GM21367 (cell line): ENCODE measurements around the gene PHF20.
"Not testable (repeated sequence)": the region's sequence is repeated elsewhere in the genome, so short reads cannot be mapped to it uniquely, and the experiment has no call there.

Experiments
- ATAC-seq: cut with Tn5 transposase; IDR thresholded peaks from one replicate; pipeline ENCODE4 v1.9.1; 2021; ENCODE audit not compliant: unreplicated experiment

Gene PHF20

GRCh38 chr20:35910254-35910653 lies 138.4 kb downstream of the PHF20 start:
- no peak for ATAC-seq

- no peak for ATAC-seq
Measured at GRCh38 chr20:35912881-35913280, 141.1 kb downstream of the PHF20 start.

- ATAC-seq = no peak
Measured at GRCh38 chr20:35917077-35917476, 145.3 kb downstream of the PHF20 start.

- no peak for ATAC-seq
Measured at GRCh38 chr20:35918021-35918420, 146.2 kb downstream of the PHF20 start.

DNA sequence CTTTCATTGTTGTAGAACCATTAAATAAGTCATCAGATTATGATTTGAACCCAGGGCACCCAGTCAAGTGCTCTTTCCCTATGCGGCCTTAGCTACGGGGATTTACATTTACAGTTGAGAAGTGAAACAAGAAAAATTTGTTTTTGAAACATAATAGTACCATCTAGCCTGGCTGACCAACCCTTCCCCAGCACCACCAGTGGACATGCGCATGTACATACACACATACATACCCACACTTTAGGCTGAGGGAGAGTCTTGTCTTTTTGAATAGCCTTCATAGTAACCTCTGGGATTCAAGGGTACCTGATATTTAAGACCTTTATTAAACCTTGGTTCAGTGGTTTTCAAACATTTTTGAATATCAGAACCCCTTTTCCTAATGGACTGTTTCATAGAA lies 148.7 kb downstream of the PHF20 start:
- no peak for ATAC-seq

DNA sequence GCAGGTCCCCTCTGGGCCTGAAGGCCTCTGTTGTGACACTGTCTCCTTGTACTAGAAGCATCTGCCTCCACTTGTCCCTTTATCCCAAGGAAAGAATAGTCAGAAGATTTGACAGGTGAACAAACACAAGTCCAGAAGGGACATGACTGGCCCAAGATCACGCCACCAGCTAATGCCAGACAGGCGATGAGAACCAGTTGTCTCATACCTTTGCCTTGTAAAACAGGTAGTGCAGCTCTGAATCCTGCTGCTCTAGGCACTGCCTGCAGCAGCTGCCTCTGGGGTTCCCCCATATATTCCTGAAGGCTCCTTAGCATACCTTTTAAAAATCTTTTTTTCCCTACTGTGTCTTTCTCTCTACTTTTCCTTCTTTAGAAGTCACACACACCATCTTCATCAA lies 157.5 kb downstream of the PHF20 start:
- ATAC-seq = no peak

DNA sequence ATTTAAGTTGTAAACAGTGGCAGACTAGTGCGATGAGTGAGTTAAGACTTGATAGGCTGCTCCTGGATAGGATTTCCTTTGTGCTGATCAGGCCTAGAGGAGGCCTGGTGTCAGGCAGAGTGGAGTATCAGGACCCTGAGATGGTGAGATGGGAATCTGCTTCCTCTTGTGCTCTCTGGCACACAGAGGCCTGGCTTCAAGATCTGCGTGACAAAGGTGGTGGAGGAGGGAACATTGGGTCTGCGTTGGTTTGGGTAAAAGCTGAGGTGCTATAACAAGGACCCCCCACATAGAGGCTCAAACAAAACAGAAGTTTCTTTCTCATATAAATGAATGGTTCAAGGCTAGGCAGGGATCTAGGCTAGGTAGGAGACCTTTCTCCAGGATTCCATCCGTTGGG lies 162.2 kb downstream of the PHF20 start:
- ATAC-seq = no peak

- ATAC-seq = no peak
Measured at GRCh38 chr20:35939264-35939663, 167.4 kb downstream of the PHF20 start.

DNA sequence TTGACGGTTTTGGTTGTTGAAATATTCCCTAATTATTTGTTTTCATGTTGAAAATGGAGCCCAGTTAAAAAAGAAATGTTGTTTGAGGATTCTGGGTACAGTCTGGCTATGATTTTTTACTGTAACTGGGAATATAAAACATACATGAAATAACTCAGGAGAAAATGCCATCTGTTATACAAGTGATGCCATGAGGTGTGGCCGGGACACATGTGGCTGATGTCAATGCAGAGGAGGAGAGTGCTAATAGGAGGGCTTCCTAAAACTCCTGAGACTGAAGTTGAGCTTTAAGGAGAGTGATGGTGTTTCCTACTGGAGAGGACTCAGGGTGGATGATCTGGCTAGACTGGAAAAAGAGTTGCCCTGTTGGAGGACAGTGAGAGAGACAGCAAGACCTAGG lies 169.8 kb downstream of the PHF20 start:
- ATAC-seq = no peak

DNA sequence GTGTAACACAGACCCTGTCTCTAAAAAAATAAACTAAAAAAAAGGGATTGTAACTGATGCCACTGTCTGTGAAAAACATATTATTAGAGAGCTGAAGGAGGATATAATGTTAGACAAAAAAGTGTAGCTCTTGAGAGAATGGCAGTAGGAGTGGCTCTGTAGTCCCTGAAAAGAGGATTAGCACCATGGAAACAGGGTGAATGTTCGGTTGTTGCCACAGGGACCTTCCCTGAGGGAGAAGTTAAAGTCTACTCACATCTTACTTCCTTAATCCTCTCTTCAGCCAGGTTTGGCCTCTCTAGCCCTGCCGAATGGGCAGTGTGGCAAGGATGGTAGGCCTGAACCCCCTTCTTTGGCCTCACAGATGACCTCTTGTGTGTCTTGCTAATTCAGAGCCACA lies 170.4 kb downstream of the PHF20 start:
- ATAC-seq = no peak

DNA sequence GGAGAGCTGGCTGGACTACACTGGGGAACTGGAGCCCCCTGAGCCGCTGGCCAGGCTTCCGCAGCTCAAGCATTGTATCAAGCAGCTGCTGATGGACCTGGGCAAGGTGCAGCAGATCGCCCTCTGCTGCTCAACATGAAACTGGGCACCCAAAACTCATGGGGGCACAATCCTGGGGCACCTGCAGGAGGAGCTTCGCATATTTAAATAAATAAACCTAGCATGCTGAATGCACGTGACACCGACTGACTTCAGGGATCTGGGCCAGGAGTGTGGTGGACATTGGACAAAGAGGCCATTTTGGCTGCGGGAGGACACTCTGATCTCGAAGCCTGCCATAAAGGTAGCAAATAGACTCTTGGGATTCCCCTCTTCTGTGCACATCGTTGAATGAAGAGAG lies 175.7 kb downstream of the PHF20 start:
- ATAC-seq = no peak

DNA sequence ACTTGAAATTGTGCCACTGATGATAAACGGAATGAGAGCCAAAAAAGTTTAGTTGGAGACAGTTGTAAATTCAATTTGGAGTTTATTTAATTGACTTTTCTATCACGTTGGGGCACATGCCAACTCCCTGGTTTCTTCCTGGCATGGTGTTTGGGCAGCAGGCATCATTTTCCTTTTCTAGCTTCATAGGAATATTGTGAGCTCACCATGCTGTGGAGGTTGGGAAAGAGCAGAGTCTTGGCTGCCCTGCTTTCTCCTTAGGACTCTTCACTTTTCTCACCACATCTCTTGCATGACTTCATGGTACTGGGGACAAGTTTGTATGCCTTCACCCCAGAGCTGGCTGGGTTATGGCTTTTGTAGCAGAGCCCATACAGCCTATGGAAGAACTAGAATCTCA lies 176.1 kb downstream of the PHF20 start:
- no peak for ATAC-seq

GRCh38 chr20:35950093-35950492 lies 178.3 kb downstream of the PHF20 start:
- no peak for ATAC-seq

DNA sequence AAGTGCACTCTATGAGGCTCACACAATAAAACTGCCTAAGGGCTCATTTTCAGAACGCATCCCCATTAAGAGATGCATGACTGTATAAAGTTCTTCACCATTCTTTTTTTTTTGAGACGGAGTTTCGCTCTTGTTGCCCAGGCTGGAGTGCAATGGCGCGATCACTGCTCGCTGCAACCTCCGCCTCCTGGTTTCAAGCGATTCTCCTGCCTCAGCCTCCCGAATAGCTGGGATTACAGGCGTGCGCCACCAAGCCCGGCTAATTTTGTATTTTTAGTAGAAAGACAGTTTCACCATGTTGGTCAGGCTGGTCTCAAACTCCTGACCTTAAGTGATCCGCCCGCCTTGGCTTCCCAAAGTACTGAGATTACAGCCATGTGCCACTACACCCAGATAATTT lies 180.3 kb downstream of the PHF20 start:
- not testable (repeated sequence) for ATAC-seq

DNA sequence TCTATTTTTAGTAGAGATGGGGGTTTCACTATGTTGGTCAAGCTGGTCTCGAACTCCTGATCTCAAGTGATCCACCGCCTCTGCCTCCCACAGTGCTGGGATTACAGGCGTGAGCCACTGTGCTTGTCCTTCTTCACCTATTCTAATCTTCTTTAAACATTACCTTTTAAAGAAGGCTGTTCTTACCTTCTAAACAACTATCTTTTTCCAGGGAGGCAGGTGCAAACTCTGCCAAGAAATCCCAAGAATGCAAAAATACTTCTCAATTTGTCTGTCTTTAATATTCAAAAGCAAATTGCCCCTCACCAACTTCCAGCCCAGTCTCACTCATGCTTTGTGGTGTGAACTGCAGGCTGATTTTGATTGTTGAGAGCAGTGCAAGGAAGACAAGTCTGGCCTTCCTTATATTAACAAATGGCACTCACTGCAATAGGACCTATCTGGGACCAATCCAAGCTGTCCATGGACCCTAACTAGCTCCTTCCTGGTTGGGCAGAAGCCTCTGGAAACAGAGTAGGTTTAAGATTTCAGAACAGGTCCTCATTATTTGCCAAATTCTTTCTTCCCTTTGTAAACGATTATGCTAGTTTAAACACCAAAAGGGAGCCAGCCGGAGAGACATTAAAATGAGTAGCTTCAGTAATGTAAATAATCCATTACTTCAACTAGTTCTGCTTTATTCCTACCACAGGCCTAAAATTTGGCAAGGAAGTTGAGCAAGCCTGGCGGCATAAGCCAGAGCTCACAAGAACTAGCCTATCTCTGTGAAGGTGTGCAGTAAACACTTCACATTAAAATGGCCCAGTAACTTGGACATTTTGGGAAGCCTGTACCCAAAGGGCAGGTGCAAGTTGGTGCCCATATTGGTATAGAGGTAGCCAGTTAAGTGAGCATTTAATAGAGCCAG lies 180.9 kb downstream of the PHF20 start:
- no peak for ATAC-seq

- ATAC-seq = peak; percentile 11
Measured at GRCh38 chr20:35953387-35954199, 181.8 kb downstream of the PHF20 start.

- ATAC-seq = peak; percentile 81
Measured at GRCh38 chr20:35954200-35954906, 182.5 kb downstream of the PHF20 start, which contains the start of gene SCAND1. Gene SCAND1, minus strand, starts transcription at chr20:35954502. Its CDS starts 218 bp downstream, at chr20:35954284.

DNA sequence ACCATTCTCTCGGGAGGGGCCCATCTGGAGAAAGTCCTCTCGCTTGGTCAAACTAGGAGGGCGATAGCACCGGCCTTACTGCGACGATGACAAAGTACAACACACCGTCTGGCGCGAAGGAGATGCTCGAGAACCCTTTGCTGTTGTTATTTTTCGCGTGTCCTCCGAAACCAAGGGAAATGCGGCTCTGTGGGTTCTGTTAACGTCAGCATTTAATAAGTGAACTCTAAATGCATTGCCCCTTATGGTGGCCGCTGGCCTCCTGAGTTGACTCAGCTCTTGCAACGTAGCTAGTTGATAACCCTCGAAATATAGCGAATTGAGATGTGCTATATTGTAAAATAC lies 183.1 kb downstream of the PHF20 start:
- no peak for ATAC-seq

DNA sequence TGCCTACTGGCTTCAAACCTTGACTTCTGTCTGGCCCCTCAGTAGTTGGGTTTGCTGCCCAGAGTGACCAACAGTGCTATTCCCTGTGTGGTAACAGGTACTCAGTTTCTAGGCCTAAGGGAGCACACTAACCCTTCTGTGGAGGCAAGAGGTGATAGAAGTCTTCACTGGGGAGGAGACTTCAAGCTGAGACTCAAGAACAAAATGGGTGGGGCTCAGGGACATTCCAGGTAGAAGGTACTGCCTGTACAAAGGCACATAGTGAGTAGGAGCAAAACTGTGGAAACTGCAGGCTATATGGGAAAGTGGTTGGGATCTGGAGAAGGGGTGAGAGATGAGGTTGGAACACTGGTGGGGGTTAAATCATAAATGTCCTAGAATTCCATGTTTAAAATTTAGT lies 184.8 kb downstream of the PHF20 start:
- ATAC-seq = no peak

DNA sequence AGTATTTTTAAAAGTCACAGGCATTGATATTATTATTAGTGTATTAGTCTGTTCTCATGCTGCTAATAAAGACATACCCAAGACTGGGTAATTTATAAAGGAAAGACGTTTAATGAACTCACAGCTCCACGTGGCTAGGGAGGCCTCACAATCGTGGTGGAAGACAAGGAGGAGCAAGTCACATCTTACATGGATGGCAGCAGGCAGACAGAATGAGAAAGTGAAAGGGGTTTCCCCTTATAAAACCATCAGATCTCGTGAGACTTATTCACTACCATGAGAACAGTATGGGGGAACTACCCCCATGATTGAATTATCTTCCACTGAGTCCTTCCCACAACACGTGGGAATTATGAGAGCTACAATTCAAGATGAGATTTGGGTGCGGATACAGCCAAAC lies 187.5 kb downstream of the PHF20 start:
- ATAC-seq = not testable (repeated sequence)

DNA sequence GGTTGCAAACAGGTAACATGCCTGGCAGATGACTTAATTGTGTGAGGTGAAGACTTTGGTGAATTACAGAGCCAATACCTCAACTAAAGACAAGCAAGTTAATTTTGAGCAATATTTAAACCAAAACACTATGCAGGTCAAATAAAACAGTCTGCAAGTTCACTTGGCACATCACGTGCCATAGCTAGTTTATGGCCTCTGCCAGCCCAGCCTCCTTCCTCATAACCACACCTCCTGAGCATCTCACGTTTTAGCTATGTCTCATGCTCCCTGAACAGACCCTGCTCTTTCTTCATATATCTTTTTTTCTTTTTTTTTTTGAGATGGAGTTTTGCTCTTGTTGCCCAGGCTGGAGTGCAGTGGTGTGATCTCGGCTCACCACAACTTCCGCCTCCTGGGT lies 192.1 kb downstream of the PHF20 start:
- no peak for ATAC-seq
